Memory B cell (primary cell): ENCODE results near the gene C17orf50.
A peak's percentile ranks its signal among the peaks of the same experiment; 100 is the strongest.

Source experiments
- ATAC-seq: fragments of 150-1000 bp; cut with Tn5 transposase; 2 replicates; pipeline ENCODE4 v1.10.0; 2021; ENCODE audit warnings: low read depth, mild to moderate bottlenecking, moderate library complexity
- DNase-seq, 2 donors: peaks; one replicate each; pipeline ENCODE4 v3.0.0; 2022; ENCODE audit warnings: low spot score in 2 of 2
- H3K27ac Mint-ChIP-seq: one replicate; pipeline ENCODE4 v1.8.0; 2022; ENCODE audit warnings: mild to moderate bottlenecking, moderate library complexity, mixed read lengths
- H3K27me3 Mint-ChIP-seq: one replicate; pipeline ENCODE4 v1.8.0; 2022; ENCODE audit warnings: mixed read lengths
- H3K36me3 Mint-ChIP-seq: one replicate; pipeline ENCODE4 v1.8.0; 2022; ENCODE audit warnings: mild to moderate bottlenecking, mixed read lengths
- H3K4me1 Mint-ChIP-seq: one replicate; pipeline ENCODE4 v1.8.0; 2022; ENCODE audit warnings: mixed read lengths
- H3K4me3 Mint-ChIP-seq: one replicate; pipeline ENCODE4 v1.8.0; 2022; ENCODE audit warnings: mild to moderate bottlenecking, moderate library complexity, mixed read lengths
- H3K9me3 Mint-ChIP-seq: one replicate; pipeline ENCODE4 v1.8.0; 2022; ENCODE audit warnings: mixed read lengths

C17orf50 gene

DNA sequence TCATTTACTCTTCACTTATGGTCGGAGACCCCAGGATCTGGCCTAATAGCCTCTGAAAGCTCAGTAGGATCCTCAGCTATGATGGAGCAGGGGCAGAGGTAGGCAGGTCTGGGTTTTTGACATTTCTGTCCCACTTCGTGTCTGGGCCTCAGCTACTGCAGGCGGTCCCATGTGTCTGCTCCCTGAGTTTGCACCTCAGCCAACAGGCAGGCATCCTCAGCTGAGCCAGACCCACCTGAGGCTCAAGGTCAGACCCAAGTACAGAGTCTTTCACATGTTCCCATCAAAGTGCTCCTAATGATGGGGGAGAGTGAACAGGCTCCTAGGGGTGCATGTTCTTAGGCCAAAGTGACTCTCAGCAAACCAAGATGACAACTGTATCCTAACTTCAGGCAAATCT, 32.1 kb upstream of the C17orf50 start:
- no peak for ATAC-seq
- no peaks in the 10 kb centered on the region for H3K9me3 Mint-ChIP-seq
- peaks cover 14% of the 10 kb centered on the region for H3K4me1 Mint-ChIP-seq
- H3K27me3 Mint-ChIP-seq = peaks cover 9% of the 10 kb centered on the region
- H3K4me3 Mint-ChIP-seq = no peak overlapping the region
- no peak overlapping the region for H3K27ac Mint-ChIP-seq
- H3K36me3 Mint-ChIP-seq = peaks cover 41% of the 10 kb centered on the region
- no peak for DNase-seq

DNA sequence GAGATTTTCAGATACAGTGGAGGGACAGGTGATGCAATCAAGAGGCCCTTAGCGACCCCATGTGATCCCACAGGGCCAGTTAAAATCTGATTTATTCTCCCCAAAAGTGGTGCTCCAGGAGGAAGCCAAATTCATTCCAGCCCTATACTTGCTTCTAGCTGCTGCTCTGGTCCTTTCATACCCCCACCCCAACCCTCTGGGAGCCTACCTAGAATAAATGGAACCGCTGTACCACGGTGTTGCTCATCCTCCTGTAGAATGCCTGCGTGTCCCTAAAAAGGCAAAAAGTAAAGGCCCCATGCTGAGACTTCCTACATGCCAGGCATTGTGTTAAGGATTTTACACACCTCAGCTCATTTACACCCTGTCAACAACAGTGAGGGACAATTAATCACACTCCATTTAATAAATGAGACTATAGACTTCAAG, 31.3 kb upstream of the C17orf50 start:
- ATAC-seq (no peak), DNase-seq (no peak)
- Mint-ChIP-seq H3K27ac (no peak overlapping the region), H3K27me3 (peaks cover 9% of the 10 kb centered on the region), H3K4me3 (no peak overlapping the region), H3K36me3 (peaks cover 32% of the 10 kb centered on the region), H3K4me1 (peaks cover 14% of the 10 kb centered on the region), H3K9me3 (no peaks in the 10 kb centered on the region)

DNA sequence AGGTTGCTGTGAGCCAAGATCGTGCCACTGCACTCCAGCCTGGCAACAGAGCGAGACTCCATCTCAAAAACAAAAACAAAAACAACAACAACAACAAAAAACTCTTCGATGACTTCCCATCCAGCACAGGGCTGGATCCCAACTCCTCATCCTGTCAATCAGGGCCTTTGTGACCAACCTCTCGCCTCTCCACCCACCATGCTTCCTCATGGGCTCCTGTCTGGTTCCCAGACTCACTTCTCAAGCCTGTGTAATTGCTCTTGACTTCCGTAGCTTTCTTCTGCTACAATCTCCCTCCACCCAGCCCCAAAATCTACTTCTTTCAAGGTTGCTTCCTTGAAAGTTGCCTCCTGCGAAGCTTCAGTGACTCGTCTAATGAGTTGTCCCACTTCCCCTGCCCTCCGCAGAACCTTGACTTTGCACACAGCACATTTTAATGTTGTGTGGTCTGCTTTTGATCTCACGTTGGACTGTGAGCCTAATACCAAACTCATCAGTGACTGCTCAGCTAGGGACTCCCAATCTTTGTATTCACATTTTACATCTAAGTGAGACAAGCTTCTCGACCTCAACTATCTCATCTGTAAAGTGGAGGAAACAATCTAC, 30.2 kb upstream of the C17orf50 start:
- Mint-ChIP-seq H3K9me3 (no peaks in the 10 kb centered on the region), H3K4me3 (peak overlapping the region; percentile 74), H3K4me1 (peaks cover 14% of the 10 kb centered on the region), H3K36me3 (peaks cover 23% of the 10 kb centered on the region), H3K27me3 (peaks cover 9% of the 10 kb centered on the region), H3K27ac (no peak overlapping the region)
- ATAC-seq (no peak), DNase-seq (no peak)

DNA sequence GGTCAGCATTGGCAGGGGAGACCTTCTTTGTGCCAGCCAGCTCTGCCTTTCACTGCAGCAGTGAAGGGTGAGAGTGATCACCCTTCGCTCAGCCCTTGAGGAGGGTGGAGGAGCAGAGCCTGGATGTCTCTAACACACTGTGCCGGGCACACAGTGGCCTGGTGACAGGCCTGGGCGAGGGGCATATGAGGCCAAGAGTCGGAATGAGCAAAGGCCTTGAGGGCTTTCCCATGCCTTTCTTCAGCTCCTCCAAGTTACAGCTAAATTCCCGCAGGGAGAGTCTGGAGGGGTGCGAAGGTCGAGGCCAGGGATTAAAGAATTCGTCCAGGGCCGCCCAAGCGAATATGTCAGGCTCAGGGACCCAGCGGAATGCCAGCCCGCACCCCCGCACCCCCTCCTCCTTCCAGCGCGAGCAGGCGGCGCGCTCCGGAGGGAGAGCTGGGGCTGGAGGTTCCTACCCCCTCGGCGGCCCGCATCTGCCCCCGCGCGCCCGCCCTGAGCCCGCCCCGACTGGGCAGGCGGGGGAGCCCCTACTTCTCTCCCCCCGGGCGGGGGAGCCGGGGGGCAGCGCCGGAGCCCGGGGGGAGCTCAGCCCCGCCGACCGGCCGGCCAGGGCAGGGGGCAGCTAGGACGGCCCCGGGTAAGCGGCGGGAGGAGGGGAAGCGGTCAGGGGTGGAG, 29.3 kb upstream of the C17orf50 start, which contains the start of gene RASL10B:
Gene RASL10B, plus strand, starts transcription at position 401 of the 678 bp plus-strand sequence. CDS start 3,546 bp downstream, outside the sequence.
- no peak for DNase-seq
- Mint-ChIP-seq H3K36me3 (peaks cover 18% of the 10 kb centered on the region), H3K9me3 (no peaks in the 10 kb centered on the region), H3K27me3 (peaks cover 9% of the 10 kb centered on the region), H3K27ac (no peak within 1 kb of the TSS), H3K4me3 (peak within 1 kb of the TSS; percentile 74), H3K4me1 (peaks cover 14% of the 10 kb centered on the region)
- peak; percentile 82 for ATAC-seq

DNA sequence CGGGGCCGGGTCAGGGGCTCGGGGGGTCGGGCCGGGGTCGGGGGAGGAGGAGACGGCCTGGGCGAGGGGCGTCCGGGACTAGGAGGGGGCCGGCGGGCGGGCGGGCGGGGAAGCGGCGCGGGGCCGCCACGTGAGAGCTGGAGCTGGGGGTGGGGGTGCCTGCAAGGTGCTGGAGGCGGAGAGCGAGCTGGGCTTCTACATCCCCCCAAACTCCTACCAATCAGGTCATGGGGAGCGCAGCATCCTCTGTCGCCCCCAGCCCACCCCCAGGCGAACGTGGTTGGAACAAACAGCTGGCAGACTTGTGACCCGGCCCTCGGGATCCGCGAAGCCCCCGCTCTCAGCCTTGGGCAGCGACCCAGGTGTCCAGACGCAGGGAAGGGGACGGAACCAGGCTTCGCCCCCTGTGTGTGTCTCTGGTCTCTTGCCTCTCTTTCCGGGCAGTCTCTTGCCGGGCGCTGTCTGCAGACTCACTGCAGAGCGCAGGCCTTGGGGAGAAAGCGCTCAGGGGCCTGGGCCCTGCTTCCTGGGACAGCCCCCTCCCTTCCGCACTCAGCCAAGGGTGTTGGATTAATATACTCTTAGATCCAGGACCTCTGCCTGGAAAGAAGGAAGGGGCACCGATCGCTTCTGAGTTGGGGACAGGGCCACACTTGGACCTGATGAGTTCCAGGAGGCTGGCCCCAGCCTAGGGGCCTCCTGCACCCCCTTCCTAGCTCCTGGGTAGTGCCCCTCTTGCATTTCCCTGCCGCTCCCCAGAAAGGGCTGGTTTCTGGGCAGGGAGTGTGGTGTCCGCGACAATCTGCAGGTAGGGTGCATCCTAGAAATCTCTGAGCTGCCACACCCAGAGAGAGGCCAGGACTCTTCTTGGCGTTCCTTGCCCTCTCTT, 28.5 kb upstream of the C17orf50 start:
- no peak overlapping the region for H3K27ac Mint-ChIP-seq
- DNase-seq (no peak), ATAC-seq (peak; percentile 30)
- peaks cover 14% of the 10 kb centered on the region for H3K4me1 Mint-ChIP-seq
- H3K27me3 Mint-ChIP-seq = peaks cover 9% of the 10 kb centered on the region
- peaks cover 18% of the 10 kb centered on the region for H3K36me3 Mint-ChIP-seq
- peak overlapping the region; percentile 36 for H3K4me3 Mint-ChIP-seq
- H3K9me3 Mint-ChIP-seq = no peaks in the 10 kb centered on the region

DNA sequence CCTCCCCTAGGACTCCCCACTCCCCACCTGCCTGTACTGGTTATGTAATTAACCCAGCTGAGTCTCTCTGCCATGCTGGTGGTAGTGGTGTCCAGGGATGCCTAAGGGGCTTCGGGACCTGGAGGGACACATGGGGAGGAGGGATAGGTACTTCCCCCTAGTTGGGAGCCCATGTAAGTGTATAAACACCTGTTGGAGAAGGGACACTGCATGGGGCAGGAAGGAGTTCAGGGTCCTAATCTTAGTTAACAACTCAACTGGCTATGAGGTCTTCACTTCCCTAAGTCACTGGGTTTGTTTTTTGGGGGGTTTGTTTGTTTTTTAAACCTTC, 27.9 kb upstream of the C17orf50 start:
- Mint-ChIP-seq H3K4me1 (peaks cover 12% of the 10 kb centered on the region), H3K27me3 (peaks cover 9% of the 10 kb centered on the region), H3K9me3 (no peaks in the 10 kb centered on the region), H3K27ac (no peak overlapping the region), H3K36me3 (peaks cover 13% of the 10 kb centered on the region), H3K4me3 (no peak overlapping the region)
- ATAC-seq (no peak), DNase-seq (no peak)

DNA sequence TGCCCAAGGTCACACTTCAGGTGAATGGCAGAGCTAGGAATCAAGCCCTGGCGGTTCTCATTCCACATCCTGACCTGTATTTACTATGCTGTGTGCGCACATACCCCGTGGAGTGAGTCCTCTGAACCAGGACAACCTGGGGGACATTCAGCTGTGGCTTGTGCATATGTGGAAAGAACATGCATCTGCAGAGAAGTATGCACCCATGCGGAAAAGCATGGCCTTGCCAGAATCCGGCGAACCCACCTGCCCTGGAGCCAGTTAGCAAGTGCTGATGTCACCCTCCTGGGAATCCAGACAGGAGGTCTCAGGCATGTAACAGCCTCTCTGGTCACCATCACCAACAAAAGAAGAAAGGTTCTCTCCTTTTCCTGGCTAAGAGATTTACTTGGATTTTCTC, 27.3 kb upstream of the C17orf50 start:
- H3K4me1 Mint-ChIP-seq = peaks cover 12% of the 10 kb centered on the region

DNA sequence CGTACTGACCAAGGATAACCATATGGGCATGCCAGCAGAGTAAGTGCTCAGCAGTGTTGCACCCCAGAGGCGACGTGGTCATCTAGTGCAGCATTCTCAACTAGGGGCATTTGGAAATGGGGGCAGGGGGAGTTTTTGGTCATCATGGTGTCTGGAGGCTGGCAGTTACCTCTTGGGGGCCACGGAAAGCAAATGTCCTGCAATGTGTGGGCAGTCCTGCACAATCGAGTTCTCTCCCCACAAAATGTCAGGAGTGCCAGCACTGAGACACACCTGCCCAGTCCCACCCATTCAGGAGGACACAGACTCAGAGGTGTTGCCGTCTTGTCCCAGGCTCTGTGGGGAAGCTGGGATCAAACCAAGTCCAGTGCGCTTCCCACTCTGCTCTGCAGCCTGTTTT, 26.3 kb upstream of the C17orf50 start:
- Mint-ChIP-seq H3K4me1 (peaks cover 12% of the 10 kb centered on the region), H3K36me3 (peaks cover 5% of the 10 kb centered on the region), H3K9me3 (no peaks in the 10 kb centered on the region), H3K4me3 (no peak overlapping the region), H3K27ac (no peak overlapping the region), H3K27me3 (peaks cover 9% of the 10 kb centered on the region)
- DNase-seq (no peak), ATAC-seq (no peak)

More for the DNA sequence above, 27.3 kb upstream of the C17orf50 start:
- H3K27ac Mint-ChIP-seq = no peak overlapping the region
- H3K27me3 Mint-ChIP-seq = peaks cover 9% of the 10 kb centered on the region
- H3K4me3 Mint-ChIP-seq = no peak overlapping the region
- peaks cover 8% of the 10 kb centered on the region for H3K36me3 Mint-ChIP-seq
- no peaks in the 10 kb centered on the region for H3K9me3 Mint-ChIP-seq
- no peak for DNase-seq
- ATAC-seq = no peak

DNA sequence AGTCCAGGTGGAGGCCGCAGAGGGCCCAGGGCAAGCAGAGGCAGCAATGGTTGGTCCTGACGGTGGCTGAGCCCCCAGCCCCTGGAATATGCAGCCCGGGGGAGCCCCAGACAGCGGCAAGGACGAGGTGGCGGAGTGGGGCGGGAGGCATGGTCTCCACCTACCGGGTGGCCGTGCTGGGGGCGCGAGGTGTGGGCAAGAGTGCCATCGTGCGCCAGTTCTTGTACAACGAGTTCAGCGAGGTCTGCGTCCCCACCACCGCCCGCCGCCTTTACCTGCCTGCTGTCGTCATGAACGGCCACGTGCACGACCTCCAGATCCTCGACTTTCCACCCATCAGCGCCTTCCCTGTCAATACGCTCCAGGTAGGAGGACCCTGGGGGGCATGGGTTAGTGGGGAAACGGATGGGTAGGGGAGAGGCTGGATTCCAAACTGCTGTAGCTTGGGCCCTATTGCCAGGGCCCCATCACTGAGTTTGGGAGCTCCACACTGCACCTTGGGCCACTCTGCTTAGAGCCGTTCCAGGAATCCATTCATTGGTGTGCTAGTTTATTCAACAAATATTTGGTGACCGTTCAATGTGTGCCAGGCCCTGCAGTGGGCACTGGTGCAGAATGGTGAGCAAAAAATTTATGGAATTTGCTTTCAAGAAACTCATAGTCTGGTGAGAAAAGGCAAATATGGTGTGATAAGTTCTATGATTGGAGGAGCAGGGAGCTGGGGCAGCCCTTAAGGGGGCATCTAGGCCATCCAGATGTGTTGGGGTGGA, 25.5 kb upstream of the C17orf50 start:
- Mint-ChIP-seq H3K4me1 (peaks cover 10% of the 10 kb centered on the region), H3K4me3 (no peak overlapping the region), H3K27ac (no peak overlapping the region), H3K9me3 (no peaks in the 10 kb centered on the region), H3K27me3 (peaks cover 11% of the 10 kb centered on the region), H3K36me3 (peaks cover 5% of the 10 kb centered on the region)
- ATAC-seq = no peak
- DNase-seq = no peak

DNA sequence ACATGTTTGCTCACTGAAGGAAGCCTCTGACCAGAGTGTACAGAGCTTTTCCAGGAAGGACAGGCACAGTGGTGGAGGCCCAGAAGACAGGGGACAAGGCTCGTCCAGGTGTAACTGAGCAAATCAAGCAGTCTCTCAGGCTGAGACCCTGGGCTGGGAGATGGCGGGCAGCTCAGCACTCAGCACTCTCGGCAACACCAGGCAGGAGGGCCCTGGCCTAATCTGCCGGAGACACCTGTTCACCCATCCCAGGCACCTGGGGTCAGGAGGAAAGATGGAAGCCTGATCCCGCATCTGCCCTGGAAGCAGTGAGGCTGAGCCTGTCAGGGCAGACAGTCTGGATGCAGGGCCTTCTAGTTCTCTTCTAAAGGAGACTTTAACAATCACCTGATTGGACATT, 24.5 kb upstream of the C17orf50 start:
- Mint-ChIP-seq H3K4me3 (no peak overlapping the region), H3K27me3 (peaks cover 3% of the 10 kb centered on the region), H3K4me1 (peaks cover 2% of the 10 kb centered on the region), H3K9me3 (no peaks in the 10 kb centered on the region), H3K27ac (no peak overlapping the region), H3K36me3 (no peaks in the 10 kb centered on the region)
- ATAC-seq (no peak), DNase-seq (no peak)

DNA sequence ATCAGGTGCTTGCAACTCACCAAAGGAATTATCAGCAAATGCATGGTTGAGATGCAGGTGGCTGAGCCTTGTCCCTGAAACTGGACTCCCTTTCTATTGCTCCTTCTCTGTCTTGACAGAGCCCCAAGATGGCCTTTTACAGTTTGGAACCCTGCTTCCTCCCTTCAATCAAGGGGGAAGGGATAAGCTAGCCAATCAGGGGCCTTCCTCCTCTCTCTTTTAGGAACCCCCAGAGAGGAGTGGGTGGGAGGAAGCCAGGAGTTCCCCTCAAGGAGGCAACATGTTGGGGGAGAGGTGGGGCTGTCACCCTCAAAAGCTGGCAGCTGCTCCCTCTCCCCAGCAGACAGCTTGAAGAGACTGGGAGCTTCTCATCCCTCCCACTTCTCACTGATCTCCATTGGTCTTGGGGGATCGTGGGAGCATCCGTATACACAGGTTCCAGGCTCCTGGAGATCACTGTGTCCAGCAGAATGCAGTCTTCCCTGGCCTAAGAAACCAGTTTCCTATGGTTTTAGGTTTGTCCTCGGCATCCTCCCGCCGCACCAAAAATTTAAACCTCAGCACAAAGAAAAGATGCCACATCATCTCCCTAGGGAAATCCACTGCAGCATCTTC, 22.1 kb upstream of the C17orf50 start:
- H3K9me3 Mint-ChIP-seq = no peaks in the 10 kb centered on the region
- no peaks in the 10 kb centered on the region for H3K36me3 Mint-ChIP-seq
- H3K27ac Mint-ChIP-seq = no peak overlapping the region
- H3K27me3 Mint-ChIP-seq = peaks cover 11% of the 10 kb centered on the region
- no peak for ATAC-seq
- no peak overlapping the region for H3K4me3 Mint-ChIP-seq
- DNase-seq = no peak
- H3K4me1 Mint-ChIP-seq = peaks cover 3% of the 10 kb centered on the region

DNA sequence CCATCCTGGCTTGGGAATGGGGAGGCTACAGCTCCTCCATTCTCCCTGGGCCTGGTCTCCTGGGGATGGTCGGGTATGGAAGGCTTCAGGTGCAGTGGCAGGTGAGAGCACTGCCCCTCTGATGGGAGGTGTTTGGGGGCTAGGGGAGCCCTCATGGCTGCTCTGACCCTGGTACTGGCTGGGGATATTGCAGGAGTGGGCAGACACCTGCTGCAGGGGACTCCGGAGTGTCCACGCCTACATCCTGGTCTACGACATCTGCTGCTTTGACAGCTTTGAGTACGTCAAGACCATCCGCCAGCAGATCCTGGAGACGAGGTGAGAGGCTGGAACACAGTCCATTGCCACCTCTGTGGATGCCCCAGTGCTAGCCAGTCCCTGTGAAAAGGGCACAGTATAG, 20.5 kb upstream of the C17orf50 start:
- Mint-ChIP-seq H3K9me3 (no peaks in the 10 kb centered on the region), H3K27me3 (peaks cover 17% of the 10 kb centered on the region), H3K36me3 (no peaks in the 10 kb centered on the region), H3K4me1 (peaks cover 3% of the 10 kb centered on the region), H3K4me3 (no peak overlapping the region), H3K27ac (no peak overlapping the region)
- DNase-seq (no peak), ATAC-seq (no peak)
